Measurements from ENCODE around the gene MANSC1. TPM values are rescaled to one million over a fixed set of nuclear protein-coding genes. Genes with fewer than 3 reads are reported as not detected.

MANSC1 gene
- total RNA-seq, 1 donor from 2014 or later, result 6.2 TPM

- Mint-ChIP-seq H3K9me3 (no peaks in the 10 kb centered on the region), H3K4me1 (no peaks in the 10 kb centered on the region), H3K36me3 (peaks cover 2% of the 10 kb centered on the region), H3K27me3 (ENCODE audit: insufficient read depth, low read depth) (no peaks in the 10 kb centered on the region), H3K4me3 (no peak overlapping the region), H3K27ac (no peak overlapping the region)
- H3K9ac ChIP-seq, result no peak overlapping the region
- H3K4me3 ChIP-seq, result no peak overlapping the region
- H3K4me1 ChIP-seq, result no peaks in the 10 kb centered on the region
- H3K79me2 ChIP-seq (ENCODE audit: low read depth), result no peaks in the 10 kb centered on the region
- H3K9me3 ChIP-seq (ENCODE audit: low read depth), result no peaks in the 10 kb centered on the region
- H4K20me1 ChIP-seq (ENCODE audit: low read depth), result no peaks in the 10 kb centered on the region
- no peak overlapping the region for H2AFZ ChIP-seq (replicated peaks)
- H3K27me3 ChIP-seq, result no peaks in the 10 kb centered on the region
- no peak overlapping the region for H3K27ac ChIP-seq
- no peaks in the 10 kb centered on the region for H3F3A ChIP-seq (ENCODE audit: low read depth)
- DNase-seq (ENCODE audit: low spot score), result no peak
- no peaks in the 10 kb centered on the region for H3K36me3 ChIP-seq
- no peak overlapping the region for H3K4me2 ChIP-seq
- no peak for TF ChIP-seq EZH2phosphoT487 (IDR thresholded peaks at IDR 0.05)
- TF ChIP-seq EZH2 (IDR thresholded peaks at IDR 0.05), result no peak
- TF ChIP-seq CTCF (IDR thresholded peaks at IDR 0.05), result no peak
These were observed 11.4 kb downstream of the MANSC1 start for GRCh38 chr12:12338527-12339168.

DNA sequence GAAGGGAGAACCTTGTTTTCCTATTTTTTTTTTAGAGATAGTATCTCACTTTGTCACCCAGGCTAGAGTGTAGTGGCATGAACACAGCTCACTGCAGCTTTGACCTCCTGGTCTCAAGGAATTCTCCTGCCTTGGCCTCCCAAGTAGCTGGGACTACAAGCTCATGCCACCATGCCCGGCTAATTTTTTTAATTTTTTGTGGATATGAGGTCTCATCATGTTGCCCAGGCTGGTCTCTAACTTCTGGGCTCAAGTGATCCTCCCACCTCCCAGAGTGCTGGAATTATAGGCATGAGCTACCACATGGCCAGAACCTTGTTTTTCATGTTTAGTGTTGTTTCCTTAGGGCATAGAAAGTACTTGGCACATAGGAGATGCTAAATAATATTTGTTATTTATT lies 13.5 kb downstream of the MANSC1 start:
- Histone ChIP-seq H3K4me2 (no peak overlapping the region), H3F3A (ENCODE audit: low read depth) (no peaks in the 10 kb centered on the region), H3K79me2 (ENCODE audit: low read depth) (no peaks in the 10 kb centered on the region), H3K27ac (no peak overlapping the region), H3K27me3 (no peaks in the 10 kb centered on the region), H3K4me3 (no peak overlapping the region), H2AFZ (replicated peaks) (no peak overlapping the region), H3K9me3 (ENCODE audit: low read depth) (no peaks in the 10 kb centered on the region), H3K4me1 (peaks cover 6% of the 10 kb centered on the region), H3K36me3 (no peaks in the 10 kb centered on the region), H3K9ac (no peak overlapping the region), H4K20me1 (ENCODE audit: low read depth) (no peaks in the 10 kb centered on the region)
- Mint-ChIP-seq H3K9me3 (no peaks in the 10 kb centered on the region), H3K4me1 (peaks cover 10% of the 10 kb centered on the region), H3K27ac (no peak overlapping the region), H3K36me3 (peaks cover 2% of the 10 kb centered on the region), H3K4me3 (no peak overlapping the region), H3K27me3 (ENCODE audit: insufficient read depth, low read depth) (no peaks in the 10 kb centered on the region)
- no peak for DNase-seq (ENCODE audit: low spot score)
- TF ChIP-seq EZH2phosphoT487 (IDR thresholded peaks at IDR 0.05), result no peak
- TF ChIP-seq EZH2 (IDR thresholded peaks at IDR 0.05), result no peak
- no peak for TF ChIP-seq CTCF (IDR thresholded peaks at IDR 0.05)

- DNase-seq (ENCODE audit: low spot score), result no peak
- Histone ChIP-seq H3K27ac (no peak overlapping the region), H3K4me2 (no peak overlapping the region), H4K20me1 (ENCODE audit: low read depth) (no peaks in the 10 kb centered on the region), H3K4me3 (no peak overlapping the region), H3K4me1 (peaks cover 8% of the 10 kb centered on the region), H3K79me2 (ENCODE audit: low read depth) (no peaks in the 10 kb centered on the region), H3K36me3 (no peaks in the 10 kb centered on the region), H3K9me3 (ENCODE audit: low read depth) (no peaks in the 10 kb centered on the region), H3K27me3 (no peaks in the 10 kb centered on the region), H3F3A (ENCODE audit: low read depth) (no peaks in the 10 kb centered on the region), H3K9ac (no peak overlapping the region), H2AFZ (replicated peaks) (no peak overlapping the region)
- H3K9me3 Mint-ChIP-seq, result no peaks in the 10 kb centered on the region
- H3K27ac Mint-ChIP-seq, result no peak overlapping the region
- H3K27me3 Mint-ChIP-seq (ENCODE audit: insufficient read depth, low read depth), result no peaks in the 10 kb centered on the region
- TF ChIP-seq EZH2 (IDR thresholded peaks at IDR 0.05) (no peak), EZH2phosphoT487 (IDR thresholded peaks at IDR 0.05) (no peak), CTCF (IDR thresholded peaks at IDR 0.05) (no peak)
- peaks cover 2% of the 10 kb centered on the region for H3K36me3 Mint-ChIP-seq
- H3K4me1 Mint-ChIP-seq, result peaks cover 15% of the 10 kb centered on the region
- no peak overlapping the region for H3K4me3 Mint-ChIP-seq
These were observed 14.0 kb downstream of the MANSC1 start for GRCh38 chr12:12336049-12336411.
